ENCODE results near the gene ST6GALNAC4.

The ST6GALNAC4 gene

DNA sequence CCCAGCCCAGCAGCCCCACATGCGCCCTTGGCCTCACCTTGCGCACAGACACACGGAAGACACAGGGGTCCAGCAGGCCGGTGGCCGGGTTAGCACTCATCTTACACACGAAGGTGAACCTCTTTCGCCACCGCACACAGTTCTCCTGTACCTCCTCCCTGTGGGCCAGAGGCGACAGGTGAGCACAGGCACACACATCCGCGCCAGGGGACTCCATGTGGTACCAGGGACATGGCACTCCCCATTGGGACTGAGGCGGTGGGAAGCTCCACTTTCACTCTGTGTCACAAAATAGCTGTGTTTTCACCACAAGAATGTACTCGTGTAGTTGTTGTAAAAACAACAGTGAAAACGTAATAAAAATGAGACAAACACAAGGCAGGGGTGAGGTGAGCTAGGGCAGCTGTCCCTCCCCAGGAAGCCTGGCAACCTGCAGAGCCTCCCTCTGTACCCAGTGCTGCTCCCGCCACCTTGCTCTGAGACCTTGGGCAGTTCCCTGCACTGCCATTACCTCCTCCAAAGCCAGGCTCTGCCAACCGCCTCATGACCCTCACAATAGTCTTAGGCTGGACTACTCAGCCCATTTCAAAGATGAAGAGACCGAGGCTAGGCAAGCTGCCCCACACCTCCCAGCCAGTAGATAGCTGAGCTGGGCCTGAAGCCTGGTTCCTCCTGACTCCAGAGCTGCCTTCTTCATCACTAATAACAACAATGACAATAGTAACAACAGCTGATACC lies 37.1 kb upstream of the ST6GALNAC4 start:
- TF ChIP-seq, protein P1, sequence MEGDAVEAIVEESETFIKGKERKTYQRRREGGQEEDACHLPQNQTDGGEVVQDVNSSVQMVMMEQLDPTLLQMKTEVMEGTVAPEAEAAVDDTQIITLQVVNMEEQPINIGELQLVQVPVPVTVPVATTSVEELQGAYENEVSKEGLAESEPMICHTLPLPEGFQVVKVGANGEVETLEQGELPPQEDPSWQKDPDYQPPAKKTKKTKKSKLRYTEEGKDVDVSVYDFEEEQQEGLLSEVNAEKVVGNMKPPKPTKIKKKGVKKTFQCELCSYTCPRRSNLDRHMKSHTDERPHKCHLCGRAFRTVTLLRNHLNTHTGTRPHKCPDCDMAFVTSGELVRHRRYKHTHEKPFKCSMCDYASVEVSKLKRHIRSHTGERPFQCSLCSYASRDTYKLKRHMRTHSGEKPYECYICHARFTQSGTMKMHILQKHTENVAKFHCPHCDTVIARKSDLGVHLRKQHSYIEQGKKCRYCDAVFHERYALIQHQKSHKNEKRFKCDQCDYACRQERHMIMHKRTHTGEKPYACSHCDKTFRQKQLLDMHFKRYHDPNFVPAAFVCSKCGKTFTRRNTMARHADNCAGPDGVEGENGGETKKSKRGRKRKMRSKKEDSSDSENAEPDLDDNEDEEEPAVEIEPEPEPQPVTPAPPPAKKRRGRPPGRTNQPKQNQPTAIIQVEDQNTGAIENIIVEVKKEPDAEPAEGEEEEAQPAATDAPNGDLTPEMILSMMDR (IDR thresholded peaks at IDR 0.05; ENCODE audit: insufficient read depth, missing control alignments), result no peak
- FAIRE-seq (no peak), DNase-seq (ENCODE audit: insufficient read length, low spot score) (no peak)

DNA sequence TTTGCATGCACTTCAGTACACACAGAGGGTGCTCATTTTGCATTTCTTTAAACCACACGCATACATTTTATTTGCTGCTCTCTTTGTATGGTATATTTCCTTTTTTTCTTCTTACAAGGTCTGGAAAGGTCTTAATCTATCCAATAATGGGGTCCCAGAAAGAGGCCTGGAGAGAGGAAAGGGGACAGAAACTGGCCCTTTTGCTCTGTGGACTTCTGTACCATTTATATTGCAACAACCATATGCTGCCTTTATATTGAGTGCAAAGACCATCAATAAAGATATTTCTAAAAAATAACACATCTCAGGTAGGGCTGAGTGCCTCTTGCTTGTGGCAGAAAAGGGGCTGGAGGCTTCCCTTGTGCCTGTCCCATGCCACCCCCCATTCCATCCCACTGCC lies 36.3 kb upstream of the ST6GALNAC4 start:
- TF ChIP-seq, protein P1 (IDR thresholded peaks at IDR 0.05; ENCODE audit: insufficient read depth, missing control alignments), result no peak
- DNase-seq (ENCODE audit: insufficient read length, low spot score) (no peak), FAIRE-seq (no peak)

DNA sequence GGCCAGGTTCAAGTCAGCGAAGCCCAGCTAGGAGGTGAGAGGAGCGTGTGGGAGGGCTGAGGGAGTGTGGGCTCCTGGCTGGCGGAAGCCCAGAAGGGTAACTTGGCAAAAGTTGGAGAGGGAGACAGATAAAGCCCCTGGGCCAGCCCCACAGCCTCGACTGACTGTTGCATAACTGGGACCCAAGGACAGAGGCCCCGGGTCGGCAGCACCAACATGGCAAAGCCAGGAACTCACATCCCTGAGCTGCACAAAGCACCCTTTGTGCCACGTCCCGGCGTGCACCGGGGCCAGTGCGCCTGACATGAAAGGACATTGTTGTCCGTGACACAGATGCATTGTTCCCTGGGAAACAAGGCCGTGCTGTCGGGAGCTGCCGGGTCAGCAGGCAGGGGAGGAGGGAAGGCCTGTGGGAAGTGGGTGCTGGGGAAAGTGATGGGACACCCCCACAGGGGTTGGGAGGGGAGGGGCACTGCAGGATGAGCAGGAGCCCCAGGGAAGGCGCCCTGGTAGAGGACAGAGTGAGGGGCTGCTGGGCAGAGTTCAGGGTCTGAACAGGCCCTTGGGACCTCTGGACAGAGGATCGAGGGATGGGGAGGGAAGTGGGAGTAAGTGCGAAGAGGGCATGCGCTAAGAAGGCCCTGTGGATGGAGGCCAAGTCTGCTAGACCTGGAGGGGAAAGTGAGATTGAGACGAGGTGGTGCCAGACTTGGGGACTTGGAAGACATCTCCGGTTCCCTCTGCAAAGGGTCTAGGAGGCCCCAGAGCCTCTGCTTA lies 33.9 kb upstream of the ST6GALNAC4 start:
- DNase-seq (ENCODE audit: insufficient read length, low spot score) (no peak), FAIRE-seq (no peak)
- TF ChIP-seq, protein P1 (IDR thresholded peaks at IDR 0.05; ENCODE audit: insufficient read depth, missing control alignments), result no peak

DNA sequence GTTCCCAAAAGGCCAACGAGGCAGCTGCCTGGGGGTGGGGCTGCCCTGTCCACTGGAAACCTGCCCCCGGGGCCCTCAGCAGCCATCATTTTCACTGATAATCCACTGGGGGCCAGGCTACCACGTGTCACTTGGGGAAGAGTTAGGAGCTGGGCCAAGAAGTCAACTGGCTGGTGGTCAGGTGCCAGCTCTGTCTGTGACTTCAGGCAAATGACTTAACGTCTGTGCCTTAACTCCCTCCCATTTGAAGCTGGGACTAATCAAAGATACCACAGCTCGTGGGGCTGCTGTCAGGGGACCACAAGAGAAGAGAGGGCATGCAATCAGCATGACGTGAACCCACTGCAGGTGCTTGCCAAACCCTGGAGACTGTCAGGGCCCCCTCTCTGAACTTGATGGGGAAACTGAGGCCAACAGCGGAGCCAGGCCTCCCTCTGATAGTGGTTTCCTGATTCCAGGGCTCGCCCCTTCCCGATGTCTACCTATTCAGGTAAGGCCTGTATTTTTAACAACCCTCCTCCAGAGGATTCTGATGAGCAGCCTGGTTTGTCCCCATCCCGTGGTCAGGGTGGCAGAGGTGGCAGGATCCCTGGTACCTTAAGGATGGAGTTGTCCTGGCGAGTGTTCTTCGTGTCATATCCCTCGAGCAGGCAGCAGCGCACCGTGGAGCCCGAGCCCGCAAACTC lies 33.1 kb upstream of the ST6GALNAC4 start:
- no peak for DNase-seq (ENCODE audit: insufficient read length, low spot score)

DNA sequence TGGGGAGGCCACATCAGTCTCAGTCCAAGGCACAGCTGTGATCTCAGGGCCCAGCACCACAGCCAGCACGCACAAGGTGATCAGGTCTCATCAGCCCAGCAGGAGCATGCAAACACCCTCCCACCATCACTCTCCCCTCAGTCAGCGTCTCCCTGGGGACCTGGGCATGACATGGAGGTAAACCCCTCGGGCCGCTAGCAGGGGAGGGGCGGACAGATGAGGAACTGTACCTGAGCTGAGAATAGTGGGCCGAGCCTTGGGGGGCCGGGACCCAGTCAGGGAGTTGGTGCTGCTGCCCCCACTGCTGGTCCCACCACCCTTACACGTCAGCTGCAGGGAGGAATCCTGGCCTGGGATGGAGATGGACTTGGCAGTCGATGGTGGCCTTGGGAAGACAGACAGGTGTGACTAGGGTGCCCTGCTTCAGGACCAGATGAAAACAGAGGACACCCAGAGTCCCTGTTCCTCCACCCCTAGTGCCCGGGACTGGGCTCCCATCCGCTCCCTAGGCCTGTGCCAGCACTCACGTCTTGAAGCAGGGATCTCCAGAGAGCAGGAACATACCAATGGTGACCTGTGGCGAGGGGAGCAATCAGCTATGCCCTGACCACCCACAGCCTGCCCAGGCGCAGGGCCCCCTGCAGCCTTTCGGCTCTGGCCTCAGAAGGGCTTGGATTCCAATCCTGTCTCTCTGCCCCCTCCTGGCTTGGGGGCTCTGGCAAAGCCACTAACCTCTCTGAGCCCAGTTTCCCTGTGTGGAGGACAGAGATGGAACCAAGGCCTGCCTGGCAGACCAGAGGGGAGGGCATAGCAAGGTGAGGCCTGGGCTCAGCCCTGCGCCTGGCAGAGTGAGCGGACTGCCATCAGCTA lies 31.2 kb upstream of the ST6GALNAC4 start:
- no peak for FAIRE-seq
- TF ChIP-seq, protein P1 (IDR thresholded peaks at IDR 0.05; ENCODE audit: insufficient read depth, missing control alignments), result no peak

More for the DNA sequence above, 33.1 kb upstream of the ST6GALNAC4 start:
- TF ChIP-seq, protein P1 (IDR thresholded peaks at IDR 0.05; ENCODE audit: insufficient read depth, missing control alignments), result no peak
- no peak for FAIRE-seq

DNA sequence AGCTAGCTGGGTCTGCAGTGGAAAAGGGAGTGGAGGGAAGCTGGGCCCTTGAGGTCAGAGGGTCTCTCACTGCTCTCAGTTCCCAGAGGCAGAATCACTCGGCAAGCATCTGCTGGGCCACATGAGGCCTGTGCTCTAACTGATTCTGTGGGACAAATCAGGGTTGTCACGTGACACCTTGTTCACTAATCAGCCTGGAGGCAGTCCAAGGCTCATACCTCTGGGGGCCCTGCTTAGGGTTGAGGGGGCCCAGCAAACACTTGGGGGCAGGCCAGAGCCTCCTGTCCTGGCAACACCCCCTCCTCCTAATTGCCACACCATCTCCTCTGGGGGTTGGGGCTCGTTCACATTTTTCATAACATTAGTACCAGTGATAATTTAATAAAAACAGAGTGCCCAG lies 29.9 kb upstream of the ST6GALNAC4 start:
- no peak for FAIRE-seq
- no peak for DNase-seq (ENCODE audit: insufficient read length, low spot score)
- TF ChIP-seq, protein P1 (IDR thresholded peaks at IDR 0.05; ENCODE audit: insufficient read depth, missing control alignments), result no peak

More for the DNA sequence above, 31.2 kb upstream of the ST6GALNAC4 start:
- no peak for DNase-seq (ENCODE audit: insufficient read length, low spot score)

All from D721Med (cell line).